Measurements from ENCODE around the gene ARMC6.

Gene ARMC6

GRCh38 chr19:19033426-19034203 lies at the start of gene ARMC6, which contains the start of gene SUGP2:
Gene ARMC6, plus strand, starts transcription at chr19:19033603. Its CDS starts 607 bp downstream, at chr19:19034210.
Gene SUGP2, minus strand, starts transcription at chr19:19033517. Its CDS starts 2,446 bp downstream, at chr19:19031071.
- DNase-seq (ENCODE audit: low read depth in 2 of 2), result peak; percentile 75 to 82

- no peak for DNase-seq (ENCODE audit: low read depth in 2 of 2)
Measured at GRCh38 chr19:18984251-18984650, 49.2 kb upstream of the ARMC6 start.

GRCh38 chr19:18985257-18985656 lies 48.1 kb upstream of the ARMC6 start:
- DNase-seq (ENCODE audit: low read depth in 2 of 2), result no peak

- DNase-seq (ENCODE audit: low read depth in 2 of 2), result no peak
Measured at GRCh38 chr19:18987456-18987855, 45.9 kb upstream of the ARMC6 start.

- DNase-seq (ENCODE audit: low read depth in 2 of 2), result no peak
Measured at GRCh38 chr19:18989316-18989715, 44.1 kb upstream of the ARMC6 start.

GRCh38 chr19:18990128-18990708 lies 43.2 kb upstream of the ARMC6 start:
- no peak for DNase-seq (ENCODE audit: low read depth in 2 of 2)

- no peak for DNase-seq (ENCODE audit: low read depth in 2 of 2)
Measured at GRCh38 chr19:18991006-18991405, 42.4 kb upstream of the ARMC6 start.

GRCh38 chr19:18991468-18991867 lies 41.9 kb upstream of the ARMC6 start:
- DNase-seq (ENCODE audit: low read depth in 2 of 2), result no peak

- DNase-seq (ENCODE audit: low read depth in 2 of 2), result no peak
Measured at GRCh38 chr19:18992696-18993095, 40.7 kb upstream of the ARMC6 start.

GRCh38 chr19:18993115-18993514 lies 40.3 kb upstream of the ARMC6 start:
- no peak for DNase-seq (ENCODE audit: low read depth in 2 of 2)

GRCh38 chr19:18995804-18996241 lies 37.6 kb upstream of the ARMC6 start:
- no peak for DNase-seq (ENCODE audit: low read depth in 2 of 2)

GRCh38 chr19:18996351-18996750 lies 37.1 kb upstream of the ARMC6 start:
- DNase-seq (ENCODE audit: low read depth in 2 of 2), result no peak

GRCh38 chr19:18996796-18997394 lies 36.5 kb upstream of the ARMC6 start:
- no peak for DNase-seq (ENCODE audit: low read depth in 2 of 2)

- DNase-seq (ENCODE audit: low read depth in 2 of 2), result no peak
Measured at GRCh38 chr19:18998276-18998675, 35.1 kb upstream of the ARMC6 start.

GRCh38 chr19:18999016-18999758 lies 34.2 kb upstream of the ARMC6 start:
- DNase-seq (ENCODE audit: low read depth in 2 of 2), result no peak

GRCh38 chr19:18999896-19000620 lies 33.3 kb upstream of the ARMC6 start:
- DNase-seq (ENCODE audit: low read depth in 2 of 2), result no peak

- DNase-seq (ENCODE audit: low read depth in 2 of 2), result no peak
Measured at GRCh38 chr19:19004144-19004543, 29.3 kb upstream of the ARMC6 start.

GRCh38 chr19:19006213-19006612 lies 27.2 kb upstream of the ARMC6 start:
- DNase-seq (ENCODE audit: low read depth in 2 of 2), result no peak

GRCh38 chr19:19009951-19010350 lies 23.5 kb upstream of the ARMC6 start:
- DNase-seq (ENCODE audit: low read depth in 2 of 2), result no peak

- no peak for DNase-seq (ENCODE audit: low read depth in 2 of 2)
Measured at GRCh38 chr19:19010551-19010950, 22.9 kb upstream of the ARMC6 start.

GRCh38 chr19:19021115-19021514 lies 12.3 kb upstream of the ARMC6 start:
- DNase-seq (ENCODE audit: low read depth in 2 of 2), result no peak
